Liver (tissue), 3 donors: ENCODE results near the gene TRIM56.
"Not testable (repeated sequence)": the region's sequence is repeated elsewhere in the genome, so short reads cannot be mapped to it uniquely, and the experiment has no call there.

Experiments
- CTCF ChIP-seq: fragments of 150-350 bp; IDR thresholded peaks from 2 replicates; pipeline ENCODE4 v1.5.1; 2017; ENCODE audit warnings: improper control_type of control experiment, low read depth, low read length; ENCODE audit not compliant: missing input control
- JUND ChIP-seq, 2 donors: IDR thresholded peaks; 2 replicates each; pipeline ENCODE4 v1.6.1; 2016; ENCODE audit warnings: antibody characterized with exemption in 2 of 2
- RAD21 ChIP-seq, 2 donors: IDR thresholded peaks; 2 replicates each; pipeline ENCODE4 v1.6.1; 2016; ENCODE audit warnings: antibody characterized with exemption in 2 of 2, mild to moderate bottlenecking in 2 of 2
- REST ChIP-seq: IDR thresholded peaks from 2 replicates; pipeline ENCODE4 v1.6.1; 2016; ENCODE audit warnings: antibody characterized with exemption, mild to moderate bottlenecking
- YY1 ChIP-seq: IDR thresholded peaks from 2 replicates; pipeline ENCODE4 v1.6.1; 2016; ENCODE audit warnings: antibody characterized with exemption, mild to moderate bottlenecking
- donor health status: healthy.
- donor health status: healthy.

DNA sequence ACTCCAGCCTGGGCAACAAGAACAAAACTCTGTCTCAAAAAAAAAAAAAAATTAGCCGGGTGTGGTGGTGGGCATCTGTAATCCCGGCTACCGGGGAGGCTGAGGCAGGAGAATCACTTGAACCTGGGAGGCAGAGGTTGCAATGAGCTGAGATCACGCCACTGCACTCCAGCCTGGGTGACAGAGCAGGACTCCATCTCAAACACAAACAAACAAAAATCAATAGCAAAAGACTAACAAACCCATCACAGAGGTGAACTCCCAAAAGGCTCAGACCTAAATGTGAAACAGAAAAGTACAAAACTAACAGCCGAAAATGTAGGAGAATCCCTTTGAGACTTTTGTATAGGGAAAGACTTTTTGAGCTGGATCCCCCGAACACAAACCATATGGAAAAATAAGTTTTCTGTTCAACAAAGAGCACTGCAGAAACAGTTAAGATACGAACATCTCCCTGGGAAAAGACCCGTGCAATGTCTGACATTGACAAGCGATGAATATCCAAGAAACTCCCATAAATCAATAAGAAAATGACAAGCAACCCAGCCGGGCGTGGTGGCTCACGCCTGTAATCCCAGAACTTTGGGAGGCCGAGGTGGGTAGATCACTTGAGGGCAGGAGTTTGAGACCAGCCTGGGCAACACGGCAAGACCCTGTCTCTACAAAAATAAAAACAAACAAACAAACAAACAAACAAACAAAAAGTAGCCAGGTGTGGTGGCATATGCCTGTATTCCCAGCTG, 13.7 kb upstream of the TRIM56 start:
- TF ChIP-seq CTCF; YY1; REST; JUND (IDR thresholded peaks at IDR 0.05): not testable (repeated sequence)
- TF ChIP-seq RAD21 (IDR thresholded peaks at IDR 0.05): peak in 1 of 2 donors; percentile 4
